ACC112 (cell line): Measurements from ENCODE around the gene RERE.

Experiments used
- H2AFZ ChIP-seq: fragments of 200-600 bp; sonication (generic); one replicate; pipeline ENCODE4 v1.6.0; 2017; ENCODE audit warnings: antibody characterized with exemption, low read length; ENCODE audit not compliant: unreplicated experiment
- H3K27ac ChIP-seq: fragments of 200-600 bp; sonication (generic); 2 replicates; pipeline ENCODE4 v1.5.1; 2014; ENCODE audit warnings: low read depth, mild to moderate bottlenecking, antibody characterized with exemption, low read length, moderate library complexity
- H3K27me3 ChIP-seq: fragments of 200-600 bp; sonication (generic); 2 replicates; pipeline ENCODE4 v1.6.1; 2014; ENCODE audit warnings: mild to moderate bottlenecking, antibody characterized with exemption, low read length, moderate library complexity, mixed read lengths; ENCODE audit not compliant: insufficient read depth
- H3K36me3 ChIP-seq: fragments of 200-600 bp; sonication (generic); 2 replicates; pipeline ENCODE4 v1.6.1; 2016; ENCODE audit warnings: mild to moderate bottlenecking, antibody characterized with exemption, low read length, moderate library complexity, mixed read lengths; ENCODE audit not compliant: insufficient read depth
- H3K4me1 ChIP-seq: fragments of 200-600 bp; sonication (generic); one replicate; pipeline ENCODE4 v1.6.1; 2016; ENCODE audit warnings: low read length, mixed read lengths; ENCODE audit not compliant: insufficient read depth, unreplicated experiment, control insufficient read depth
- H3K4me3 ChIP-seq: fragments of 200-600 bp; sonication (generic); 2 replicates; pipeline ENCODE4 v1.5.1; 2014; ENCODE audit warnings: mild to moderate bottlenecking, low read depth, low read length
- H3K79me2 ChIP-seq: fragments of 200-600 bp; sonication (generic); one replicate; pipeline ENCODE4 v1.6.0; 2016; ENCODE audit warnings: low read length; ENCODE audit not compliant: control insufficient read depth, unreplicated experiment, insufficient read depth

The RERE gene

DNA sequence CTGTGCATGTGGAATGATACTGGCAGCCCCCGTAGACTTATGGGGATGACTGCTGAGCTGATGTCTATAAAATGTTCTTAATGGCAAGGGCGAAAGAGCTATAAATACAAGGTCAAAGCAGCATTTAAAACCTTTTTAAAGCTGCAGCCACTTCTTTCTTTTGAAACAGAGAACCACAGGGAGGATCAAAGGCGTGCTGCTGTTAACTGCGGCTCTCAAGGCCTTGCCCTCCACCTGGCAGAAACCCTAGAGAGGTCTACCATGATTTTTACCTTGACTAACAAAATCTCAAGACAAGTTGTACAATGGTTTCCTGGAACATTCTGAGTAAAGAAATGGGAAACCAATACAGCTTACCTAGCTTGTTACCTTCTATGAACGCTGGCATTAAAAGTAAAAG lies 409.8 kb downstream of the RERE start:
- H3K36me3 ChIP-seq = peaks cover 31% of the 10 kb centered on the region
- H3K27me3 ChIP-seq = no peaks in the 10 kb centered on the region
- peak overlapping the region; percentile 98 for H3K27ac ChIP-seq
- H3K4me3 ChIP-seq = peak overlapping the region; percentile 34
- peaks cover 56% of the 10 kb centered on the region for H3K4me1 ChIP-seq
- no peak overlapping the region for H2AFZ ChIP-seq
- H3K79me2 ChIP-seq = peaks cover 80% of the 10 kb centered on the region

DNA sequence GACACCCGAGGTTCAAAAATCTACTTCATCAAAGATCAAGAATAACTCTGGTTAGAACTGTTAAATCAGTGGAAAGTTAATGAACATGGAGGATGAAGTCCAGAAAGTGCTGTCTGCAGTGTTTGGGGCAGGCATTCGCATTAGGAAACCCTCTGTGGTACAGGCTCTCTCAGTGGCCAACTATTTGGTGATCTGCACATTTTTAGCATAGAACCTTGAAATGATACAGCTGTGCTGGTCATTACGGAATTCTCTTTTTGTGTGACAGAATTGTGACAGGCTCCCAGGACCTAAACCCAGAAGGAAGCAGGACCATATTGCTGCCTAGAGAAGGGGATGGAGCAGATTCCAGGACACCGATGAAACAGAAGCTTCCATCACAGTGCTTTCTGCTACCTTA lies 410.5 kb downstream of the RERE start:
- Histone ChIP-seq H3K27me3 (no peaks in the 10 kb centered on the region), H3K79me2 (peaks cover 84% of the 10 kb centered on the region), H2AFZ (no peak overlapping the region), H3K4me1 (peaks cover 50% of the 10 kb centered on the region), H3K4me3 (no peak overlapping the region), H3K36me3 (peaks cover 37% of the 10 kb centered on the region), H3K27ac (peak overlapping the region; percentile 98)

DNA sequence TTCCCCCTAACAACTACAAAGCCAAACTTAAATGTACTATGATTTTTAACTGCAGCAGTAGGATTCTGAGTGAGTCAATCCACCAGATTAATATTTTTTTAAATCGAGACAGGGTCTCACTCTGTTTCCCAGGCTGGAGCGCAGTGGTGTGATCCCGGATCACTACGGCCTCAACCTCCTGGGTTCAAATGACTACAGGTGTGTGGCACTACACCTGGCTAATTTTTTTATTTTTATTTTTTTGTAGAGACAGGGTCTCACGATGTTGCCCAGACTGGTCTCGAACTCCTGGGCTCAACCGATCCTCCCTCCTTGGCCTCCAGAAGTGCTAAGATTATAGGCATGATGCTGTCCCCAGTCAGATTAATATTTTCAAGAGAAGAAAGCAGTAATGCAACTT lies 411.4 kb downstream of the RERE start:
- Histone ChIP-seq H3K27ac (no peak overlapping the region), H3K4me1 (peaks cover 41% of the 10 kb centered on the region), H3K4me3 (no peak overlapping the region), H3K79me2 (peaks cover 81% of the 10 kb centered on the region), H3K27me3 (no peaks in the 10 kb centered on the region), H2AFZ (no peak overlapping the region), H3K36me3 (peaks cover 39% of the 10 kb centered on the region)

DNA sequence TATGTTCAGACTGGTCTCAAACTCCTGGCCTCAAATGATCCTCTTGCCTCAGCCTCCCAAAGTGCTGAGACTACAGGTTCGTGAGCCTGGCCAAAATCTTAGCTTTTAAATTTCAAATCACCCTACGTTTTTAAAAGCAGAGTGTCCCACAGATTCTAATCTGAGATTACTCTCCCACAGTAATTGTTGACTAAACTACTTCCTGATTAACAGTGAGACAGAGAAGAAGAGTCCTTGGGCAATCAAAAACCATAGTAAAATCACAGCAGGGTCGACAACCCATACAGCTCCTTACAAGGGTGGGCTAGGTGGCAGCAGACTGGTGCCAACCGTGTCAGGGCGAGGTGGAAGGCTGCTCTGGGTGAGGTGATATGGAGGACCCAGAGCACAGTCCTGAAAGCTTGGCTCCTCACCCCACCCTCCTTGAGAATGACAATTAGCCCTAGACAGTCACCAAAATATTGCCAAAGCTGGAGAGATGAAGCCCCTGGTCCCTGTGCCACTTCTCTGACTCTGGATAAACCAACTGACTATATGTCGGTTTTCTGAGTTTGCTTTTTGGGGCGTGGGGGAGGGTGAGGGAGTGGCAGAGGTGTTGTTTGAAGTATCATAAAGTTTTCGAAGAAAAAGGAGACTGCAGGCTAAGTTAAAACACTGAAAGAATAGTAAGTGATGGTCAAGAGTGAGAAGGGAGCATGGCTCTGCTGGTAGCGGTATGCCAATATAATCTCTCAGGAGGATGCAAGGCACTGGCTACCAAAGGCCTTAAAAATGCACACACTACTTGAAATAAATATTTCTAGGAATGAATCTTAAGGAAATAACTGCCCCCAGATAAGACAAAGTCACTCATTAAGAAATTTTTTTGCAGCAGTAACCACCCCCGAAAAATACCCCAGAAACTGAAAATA lies 412.7 kb downstream of the RERE start:
- H3K79me2 ChIP-seq = peaks cover 69% of the 10 kb centered on the region

DNA sequence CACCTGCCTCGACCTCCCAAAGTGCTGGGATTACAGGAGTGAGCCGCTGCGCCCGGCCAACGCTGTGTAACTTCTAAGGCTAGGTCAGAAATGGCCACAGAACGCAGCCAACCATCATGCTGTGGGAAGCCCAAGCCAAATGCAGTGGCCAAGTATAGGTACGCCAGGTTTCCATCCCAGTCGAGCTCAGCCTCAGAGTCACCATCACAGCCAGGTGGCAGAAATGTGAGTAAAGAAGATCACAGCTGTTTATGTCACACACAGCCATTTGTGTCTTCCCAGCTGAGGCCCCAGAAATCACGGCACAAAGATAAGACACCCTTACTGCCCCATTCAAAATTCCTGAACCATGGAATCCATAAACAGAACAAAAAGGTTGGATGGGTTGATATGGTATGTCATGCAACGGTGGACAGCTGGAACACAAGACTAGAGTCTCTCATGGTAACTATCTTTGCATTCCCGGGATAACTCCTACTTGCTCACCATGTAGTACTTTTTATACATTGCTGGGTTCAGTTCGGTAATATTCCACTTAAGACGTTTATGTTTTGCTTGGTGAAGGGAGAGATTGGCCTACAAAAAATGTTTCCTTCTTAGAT lies 415.2 kb downstream of the RERE start:
- Histone ChIP-seq H3K4me1 (peaks cover 25% of the 10 kb centered on the region), H3K36me3 (peaks cover 45% of the 10 kb centered on the region), H3K79me2 (peaks cover 50% of the 10 kb centered on the region)

More for the DNA sequence above, 412.7 kb downstream of the RERE start:
- peaks cover 31% of the 10 kb centered on the region for H3K36me3 ChIP-seq
- no peak overlapping the region for H3K4me3 ChIP-seq
- H3K27me3 ChIP-seq = no peaks in the 10 kb centered on the region
- H3K4me1 ChIP-seq = peaks cover 28% of the 10 kb centered on the region
- no peak overlapping the region for H3K27ac ChIP-seq
- no peak overlapping the region for H2AFZ ChIP-seq

DNA sequence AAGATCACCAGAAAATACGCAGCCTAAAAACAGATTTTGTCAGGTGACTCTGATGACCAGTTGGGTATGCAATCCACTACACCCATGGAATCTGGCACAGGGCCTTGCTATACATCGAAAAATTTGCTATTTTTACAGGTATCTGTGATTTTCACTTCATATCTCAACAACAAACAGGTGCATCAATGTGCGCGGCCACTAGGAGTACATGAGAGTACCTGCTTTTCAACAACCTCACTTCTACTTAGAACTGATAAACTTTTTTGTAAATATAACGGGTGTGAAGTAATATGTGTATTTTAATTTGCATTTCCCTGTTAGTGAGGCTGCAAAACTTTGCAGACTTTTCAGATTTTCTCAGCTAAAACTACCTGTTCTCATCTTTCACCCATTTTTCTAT lies 418.8 kb downstream of the RERE start:
- Histone ChIP-seq H3K79me2 (peaks cover 42% of the 10 kb centered on the region), H2AFZ (no peak overlapping the region), H3K4me3 (no peak overlapping the region), H3K36me3 (peaks cover 24% of the 10 kb centered on the region), H3K27me3 (no peaks in the 10 kb centered on the region), H3K27ac (peak overlapping the region; percentile 100), H3K4me1 (peaks cover 48% of the 10 kb centered on the region)

More for the DNA sequence above, 415.2 kb downstream of the RERE start:
- Histone ChIP-seq H3K27me3 (no peaks in the 10 kb centered on the region), H3K27ac (0 out of 2 replicates have a peak overlapping the region, but pooled peaks have one; percentile 8), H2AFZ (no peak overlapping the region), H3K4me3 (no peak overlapping the region)

DNA sequence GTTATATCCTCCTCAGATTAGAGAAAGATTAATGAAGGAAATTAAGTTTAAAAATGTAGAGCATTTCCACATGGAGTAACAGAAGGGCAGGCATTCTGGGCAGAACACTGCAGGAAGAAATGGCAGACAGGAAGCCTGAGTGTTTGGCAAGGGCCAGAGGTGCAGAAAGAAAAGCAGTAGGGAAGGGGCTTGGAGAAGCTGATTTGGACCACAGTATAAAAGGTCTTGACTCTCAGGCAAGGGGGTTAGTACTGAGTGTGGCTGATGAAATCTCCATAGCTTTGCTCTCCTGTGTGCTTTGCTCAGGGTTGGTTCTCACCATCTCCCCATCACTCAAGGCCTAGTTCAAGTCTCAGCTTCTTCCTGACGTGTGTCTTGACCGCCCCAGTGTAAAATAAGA lies 419.4 kb downstream of the RERE start:
- Histone ChIP-seq H3K4me1 (peaks cover 54% of the 10 kb centered on the region), H3K36me3 (peaks cover 28% of the 10 kb centered on the region), H3K27me3 (no peaks in the 10 kb centered on the region), H2AFZ (no peak overlapping the region), H3K27ac (peak overlapping the region; percentile 100), H3K4me3 (peak overlapping the region; percentile 46), H3K79me2 (peaks cover 42% of the 10 kb centered on the region)

DNA sequence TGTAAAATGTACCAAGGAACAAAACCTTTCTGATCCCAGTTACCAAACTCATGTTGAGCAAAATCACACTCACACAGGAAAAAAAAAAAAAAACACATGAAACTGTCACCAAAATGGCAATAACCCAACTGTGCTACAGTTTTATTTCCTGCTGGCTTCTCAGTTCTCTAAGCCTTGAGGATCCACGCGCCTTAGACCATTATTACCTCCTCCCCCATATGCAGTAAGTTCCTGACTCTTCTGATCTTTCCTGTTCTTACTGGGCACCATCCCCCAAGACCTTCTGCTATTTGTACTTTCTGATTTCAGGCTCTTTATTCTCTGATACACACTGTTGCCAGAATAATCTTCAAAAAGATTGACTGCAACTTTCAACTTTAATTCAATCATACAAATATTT lies 419.9 kb downstream of the RERE start:
- H3K79me2 ChIP-seq = peaks cover 44% of the 10 kb centered on the region
- no peak overlapping the region for H2AFZ ChIP-seq
- peak overlapping the region; percentile 100 for H3K27ac ChIP-seq
- H3K36me3 ChIP-seq = peaks cover 31% of the 10 kb centered on the region
- no peaks in the 10 kb centered on the region for H3K27me3 ChIP-seq
- H3K4me3 ChIP-seq = peak overlapping the region; percentile 46
- peaks cover 60% of the 10 kb centered on the region for H3K4me1 ChIP-seq

DNA sequence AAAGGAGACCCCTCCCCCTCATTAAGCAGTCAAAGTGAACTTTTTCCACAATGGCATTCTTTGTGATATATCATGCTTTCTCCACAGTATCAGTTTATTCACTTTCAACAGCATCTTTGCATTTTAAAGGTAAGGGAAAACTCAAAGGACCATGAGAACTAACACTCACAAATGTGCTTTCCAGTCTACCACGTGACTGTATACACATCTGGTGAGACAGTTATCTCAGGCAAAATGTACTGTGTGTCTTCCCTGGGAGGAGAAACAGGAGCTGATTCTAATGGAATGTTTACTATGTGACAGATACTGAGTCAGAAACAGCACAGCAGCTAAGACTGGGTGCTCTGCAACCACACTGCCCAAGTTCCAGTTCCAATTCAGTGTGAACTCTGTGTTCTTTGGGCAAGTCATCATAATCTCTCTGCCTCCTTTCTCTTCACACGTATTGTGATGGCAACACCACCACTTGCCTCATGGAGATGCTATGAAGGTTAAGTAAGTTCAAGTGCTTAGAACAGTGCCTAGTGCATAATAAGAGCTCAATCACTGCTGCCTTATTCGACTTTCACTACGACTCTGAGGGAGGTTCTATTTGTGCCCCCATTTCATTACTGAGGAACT lies 420.5 kb downstream of the RERE start:
- peaks cover 26% of the 10 kb centered on the region for H3K36me3 ChIP-seq
- no peaks in the 10 kb centered on the region for H3K27me3 ChIP-seq
- H3K4me1 ChIP-seq = peaks cover 66% of the 10 kb centered on the region

DNA sequence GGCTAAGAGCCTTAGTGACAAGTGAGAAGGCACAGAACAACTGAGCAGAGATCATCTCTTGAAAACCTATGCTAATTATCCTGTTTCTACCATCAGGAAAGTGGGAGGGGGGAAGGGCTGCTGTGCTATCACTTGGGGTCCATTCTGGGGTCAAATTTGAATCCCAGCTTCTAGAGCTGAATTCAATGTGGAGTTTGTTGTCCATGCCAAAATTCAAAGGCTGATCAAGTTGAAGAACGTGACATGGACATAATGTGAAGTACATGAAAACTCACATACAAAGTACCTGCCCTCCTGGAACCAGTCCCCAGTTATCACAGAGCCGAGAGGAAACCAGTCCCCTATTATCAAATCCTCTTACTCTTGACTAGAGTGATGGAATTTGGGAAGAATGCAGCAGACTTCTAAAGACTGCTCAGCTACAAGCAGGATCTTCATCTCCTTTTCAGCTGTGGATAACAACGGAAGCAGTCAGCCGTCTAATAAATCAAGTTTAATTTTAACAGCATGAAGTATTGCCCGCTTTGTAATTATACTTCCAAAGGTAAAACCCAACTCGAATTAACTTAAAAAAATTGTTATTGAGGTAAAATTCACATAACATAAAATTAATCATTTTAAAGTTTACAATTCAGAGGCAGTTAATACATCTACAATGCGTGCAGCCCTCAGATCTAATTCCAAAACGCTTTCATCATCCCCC lies 421.2 kb downstream of the RERE start:
- Histone ChIP-seq H3K36me3 (peaks cover 26% of the 10 kb centered on the region), H2AFZ (no peak overlapping the region), H3K79me2 (peaks cover 45% of the 10 kb centered on the region), H3K27ac (peak overlapping the region; percentile 100), H3K27me3 (no peaks in the 10 kb centered on the region), H3K4me1 (peaks cover 68% of the 10 kb centered on the region), H3K4me3 (peak overlapping the region; percentile 37)

More for the DNA sequence above, 420.5 kb downstream of the RERE start:
- Histone ChIP-seq H3K27ac (peak overlapping the region; percentile 100), H3K4me3 (peak overlapping the region; percentile 46), H3K79me2 (peaks cover 42% of the 10 kb centered on the region), H2AFZ (no peak overlapping the region)
